AG04450 (cell line): Measurements from ENCODE around the gene YIF1A. TPM values are rescaled to one million over a fixed set of nuclear protein-coding genes. Genes with fewer than 3 reads are reported as not detected.

Experiments used
- CTCF ChIA-PET: fragments of 300-600, 350-600 bp; formaldehyde crosslinking; extraction: SDS; loops from one replicate; lab custom pipeline; 2022; ENCODE audit warnings: antibody characterized with exemption, inconsistent platforms; lab: Charles Lee
- POLR2A ChIA-PET: fragments of 350-600 bp; formaldehyde crosslinking; extraction: SDS; loops from one replicate; lab custom pipeline; 2021; ENCODE audit warnings: antibody characterized with exemption, inconsistent platforms; lab: Yijun Ruan, JAX
- DNase-seq: peaks from one replicate; pipeline ENCODE4 v3.0.0-alpha.2; 2011; ENCODE audit warnings: low read depth, low spot score
- H3K27ac ChIP-seq: one replicate; pipeline ENCODE4 v1.5.1; 2012; ENCODE audit warnings: low read depth, low read length, control low read depth
- H3K27me3 ChIP-seq: one replicate; pipeline ENCODE4 v1.6.0; 2012; ENCODE audit warnings: low read length; ENCODE audit not compliant: control insufficient read depth, insufficient read depth
- H3K4me3 ChIP-seq: 2 replicates; pipeline ENCODE4 v1.5.1; 2011; ENCODE audit warnings: mild to moderate bottlenecking, low read depth, low read length, control low read depth
- H3K9me3 ChIP-seq: 2 replicates; pipeline ENCODE4 v1.5.1; 2012; ENCODE audit warnings: low read length; ENCODE audit not compliant: control insufficient read depth, insufficient read depth
- CTCF ChIP-seq: IDR thresholded peaks from 2 replicates; pipeline ENCODE4 v1.5.1; 2011; ENCODE audit warnings: low read depth, low read length, control low read depth, inconsistent platforms
- polyA plus RNA-seq: library from polyadenylated mRNA; depleted of rRNA; stranded (reverse); fragments of >200 nt; gene quantifications from 2 replicates; pipeline ENCODE4 v1.2.3, GENCODE V29; 2011

YIF1A gene
- polyA plus RNA-seq, 1 experiment: 126 TPM

- POLR2A ChIA-PET: interaction anchor here (0.6 to 2.1 kb wide), 5 partner anchors 8 to 133 kb away, joined by 3 to 15 read pairs (median 4); partner anchors contain the start of genes CD248 and RIN1
- H3K27me3 ChIP-seq: no peaks in the 10 kb centered on the region
- no peak for TF ChIP-seq CTCF
- no peak for DNase-seq
- no peak overlapping the region for H3K4me3 ChIP-seq
- H3K27ac ChIP-seq: peak overlapping the region; percentile 47
- no peaks in the 10 kb centered on the region; the same call in 1 of the 2 replicates for H3K9me3 ChIP-seq
- CTCF ChIA-PET: interaction anchor here (1.3 to 1.4 kb wide), 2 partner anchors 13 to 14 kb away, joined by 3 to 7 read pairs; no protein-coding TSS in a partner anchor
Measured at GRCh38 chr11:66325263-66325671, 36.3 kb upstream of the YIF1A start.

GRCh38 chr11:66324664-66325063 is 35.7 kb upstream of the YIF1A start:
- ChIA-PET CTCF (interaction anchor here (1.3 to 1.4 kb wide), 2 partner anchors 12 to 13 kb away, joined by 3 to 7 read pairs; no protein-coding TSS in a partner anchor), POLR2A (interaction anchor here (1.0 to 2.1 kb wide), 4 partner anchors 8 to 35 kb away, joined by 3 to 15 read pairs (median 4); partner anchors contain the start of genes CD248 and RIN1)
- H3K4me3 ChIP-seq: no peak overlapping the region
- no peak for DNase-seq
- no peaks in the 10 kb centered on the region; the same call in 1 of the 2 replicates for H3K9me3 ChIP-seq
- no peak for TF ChIP-seq CTCF
- no peaks in the 10 kb centered on the region for H3K27me3 ChIP-seq
- peak overlapping the region; percentile 47 for H3K27ac ChIP-seq

GRCh38 chr11:66323684-66324083 is 34.7 kb upstream of the YIF1A start:
- no peak for DNase-seq
- TF ChIP-seq CTCF: no peak
- ChIA-PET POLR2A (interaction anchor here (2.1 kb wide), 1 partner anchor 11 kb away, joined by 15 read pairs; no protein-coding TSS in a partner anchor), CTCF (interaction anchor here (1.4 kb wide), 1 partner anchor 12 kb away, joined by 7 read pairs; no protein-coding TSS in a partner anchor)
- no peaks in the 10 kb centered on the region for H3K27me3 ChIP-seq
- H3K27ac ChIP-seq: no peak overlapping the region
- H3K9me3 ChIP-seq: no peaks in the 10 kb centered on the region; the same call in 1 of the 2 replicates
- H3K4me3 ChIP-seq: no peak overlapping the region

GRCh38 chr11:66322732-66323427 is 33.9 kb upstream of the YIF1A start:
- no peak for DNase-seq
- Histone ChIP-seq H3K27ac (no peak overlapping the region), H3K9me3 (no peaks in the 10 kb centered on the region; the same call in 1 of the 2 replicates), H3K27me3 (no peaks in the 10 kb centered on the region), H3K4me3 (no peak overlapping the region)
- POLR2A ChIA-PET: no interaction called here
- TF ChIP-seq CTCF: no peak
- CTCF ChIA-PET: interaction anchor here (0.7 to 1.0 kb wide), 2 partner anchors 11 to 12 kb away, joined by 3 to 5 read pairs; no protein-coding TSS in a partner anchor
